GOT3 (cell line): Measurements from ENCODE around the gene PRKAG2.

Source experiments
- DNase-seq: peaks from one replicate; lab custom pipeline; 2025; ENCODE audit warnings: mixed read lengths; lab: John Stamatoyannopoulos, UW

Gene PRKAG2

DNA sequence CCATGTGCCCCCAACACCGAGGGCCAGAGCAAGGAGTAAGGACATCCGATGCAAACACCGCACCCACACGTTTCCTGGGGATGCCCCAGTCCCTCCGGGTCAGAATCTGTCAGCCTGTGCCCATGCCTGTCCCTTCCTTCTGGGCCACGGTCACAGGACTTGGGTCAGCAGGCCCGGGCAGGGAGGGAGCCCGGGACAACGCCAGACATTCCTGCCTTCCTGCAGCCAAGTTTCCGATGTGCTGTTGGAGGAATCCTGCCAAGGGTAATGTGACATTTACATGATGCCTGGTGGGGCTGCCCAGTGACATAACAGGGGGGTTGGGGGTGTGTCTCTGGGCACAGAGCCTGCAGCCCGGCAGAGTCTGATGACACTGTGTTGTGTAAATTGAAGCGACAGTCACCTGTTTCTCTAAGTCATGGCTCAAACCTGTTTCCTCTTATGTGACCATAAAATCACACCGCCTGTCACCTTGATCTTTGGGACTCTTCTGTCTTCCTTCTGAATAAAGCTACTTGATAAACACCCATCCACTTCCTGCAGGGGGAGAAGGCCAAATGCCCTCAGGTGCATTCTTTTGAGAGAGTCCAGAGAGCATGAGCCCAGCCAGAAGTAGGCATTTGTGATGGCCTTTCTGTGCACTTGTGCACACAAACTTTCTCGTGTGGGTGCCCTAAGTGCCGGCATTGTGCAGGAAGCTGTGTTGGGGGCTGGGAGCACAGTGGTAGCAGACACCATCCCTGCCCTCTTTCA, 181.9 kb downstream of the PRKAG2 start:
- no peak for DNase-seq

DNA sequence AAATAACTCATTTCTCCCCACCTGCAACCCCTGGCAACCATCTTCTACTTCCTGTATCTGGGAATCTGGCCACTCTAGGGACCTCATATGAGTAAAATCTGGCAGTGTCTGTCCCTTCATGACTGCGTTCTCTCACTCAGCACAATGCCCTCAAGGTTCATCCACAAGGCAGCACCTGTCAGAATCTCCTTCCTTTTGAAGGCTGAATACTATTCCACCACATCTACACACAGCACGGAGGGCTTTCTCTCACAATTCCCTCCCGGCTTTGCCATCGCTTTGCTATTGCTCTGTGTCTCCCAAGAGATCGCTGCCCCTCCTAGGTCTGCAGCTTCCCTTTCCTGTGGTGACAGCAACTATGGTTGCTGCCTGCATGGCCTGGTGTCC, 182.5 kb downstream of the PRKAG2 start:
- no peak for DNase-seq

DNA sequence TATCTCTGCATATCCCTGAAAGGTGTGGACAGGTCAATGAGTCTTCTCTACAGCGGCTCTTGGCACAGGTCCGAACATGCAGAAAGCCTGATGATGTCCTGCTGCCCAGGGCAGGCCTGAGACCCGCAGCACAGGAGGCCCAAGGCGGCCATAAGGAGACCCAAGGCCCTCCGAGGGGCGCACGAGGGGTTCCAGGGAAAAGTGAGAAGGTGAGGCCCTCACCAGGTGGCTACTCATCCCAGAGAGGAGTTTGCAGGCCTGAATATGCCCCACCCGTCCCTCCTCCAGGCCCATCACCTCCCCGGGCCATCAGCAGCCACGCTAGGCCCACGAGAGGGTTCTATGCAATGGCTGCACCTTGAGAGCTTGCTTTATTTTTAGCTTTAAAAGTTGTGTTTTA, 183.8 kb downstream of the PRKAG2 start:
- no peak for DNase-seq

DNA sequence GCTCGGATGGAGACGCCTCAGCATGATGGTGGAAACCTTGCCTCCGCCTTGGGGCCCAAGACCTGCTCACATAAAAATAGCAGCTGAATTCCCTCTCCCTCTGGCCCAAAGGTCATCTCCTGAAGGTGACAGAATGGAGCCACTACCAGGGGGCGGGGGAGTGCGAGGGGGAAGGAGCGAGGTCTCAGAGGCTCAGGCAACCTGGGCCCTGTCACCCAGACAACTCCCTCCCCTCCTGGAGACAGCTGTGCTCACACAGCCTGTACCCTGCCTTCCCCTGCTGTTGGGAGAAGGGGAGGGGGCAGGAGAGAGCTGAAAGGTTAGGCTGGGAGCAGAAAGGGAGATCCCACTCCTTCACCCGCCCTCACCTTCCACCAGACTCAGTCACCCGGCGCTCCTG, 184.2 kb downstream of the PRKAG2 start:
- DNase-seq, result no peak

DNA sequence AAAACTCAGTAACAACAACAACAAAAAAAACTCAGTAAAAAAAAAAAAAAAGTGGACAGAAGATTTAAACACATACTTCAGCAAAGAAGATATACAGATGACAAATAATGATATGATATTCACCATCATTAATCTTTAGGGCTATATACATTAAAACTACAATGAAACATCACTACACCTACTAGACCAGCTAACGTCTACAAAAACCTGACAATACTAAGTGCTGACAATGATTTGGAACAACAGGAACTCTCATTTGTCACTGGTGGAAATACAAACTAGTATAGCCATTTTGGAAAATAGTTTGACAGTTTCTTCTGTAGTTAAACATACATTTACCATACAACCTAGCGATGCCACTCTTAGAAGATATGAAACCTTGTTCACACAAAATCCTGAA, 185.5 kb downstream of the PRKAG2 start:
- no peak for DNase-seq

GRCh38 chr7:151690606-151691005, 186.3 kb downstream of the PRKAG2 start:
- DNase-seq, result no peak

DNA sequence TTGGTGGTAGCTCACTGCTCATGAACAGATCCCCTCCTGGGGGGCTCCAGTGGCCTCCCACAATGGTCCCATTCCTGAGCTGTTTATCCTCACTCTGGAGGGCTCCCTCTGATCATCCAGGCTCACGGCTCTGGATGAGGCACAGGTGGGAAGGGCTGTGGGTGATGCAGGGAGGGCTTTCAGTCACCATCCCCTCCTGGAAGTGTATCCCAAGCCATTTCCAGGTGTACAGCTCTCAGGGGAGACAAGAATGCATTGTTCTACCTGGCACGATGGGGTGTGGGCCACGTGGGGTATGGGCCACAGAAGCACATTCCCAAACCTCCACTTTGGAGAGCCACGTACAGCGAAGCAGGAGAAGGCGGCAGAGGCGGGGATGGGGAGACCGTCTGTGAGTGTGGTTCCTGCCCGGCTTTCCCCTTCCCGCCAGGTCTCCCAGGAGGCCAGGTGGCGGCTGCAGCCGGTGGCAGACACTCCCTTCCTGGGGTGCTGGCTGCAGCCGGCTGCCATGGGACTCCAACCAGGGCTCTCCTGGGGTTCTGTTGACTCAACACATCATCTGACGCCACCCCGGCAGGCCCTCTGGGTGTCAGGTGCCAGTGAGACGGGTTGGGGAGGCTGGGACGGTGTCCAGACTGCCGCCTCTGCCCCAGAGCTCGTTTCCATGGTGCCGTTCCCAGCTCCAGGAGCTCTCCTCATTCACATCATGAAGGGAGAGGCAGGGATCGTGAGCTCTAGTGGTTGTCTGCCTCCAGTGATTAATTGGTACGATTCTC, 187.5 kb downstream of the PRKAG2 start:
- no peak for DNase-seq

DNA sequence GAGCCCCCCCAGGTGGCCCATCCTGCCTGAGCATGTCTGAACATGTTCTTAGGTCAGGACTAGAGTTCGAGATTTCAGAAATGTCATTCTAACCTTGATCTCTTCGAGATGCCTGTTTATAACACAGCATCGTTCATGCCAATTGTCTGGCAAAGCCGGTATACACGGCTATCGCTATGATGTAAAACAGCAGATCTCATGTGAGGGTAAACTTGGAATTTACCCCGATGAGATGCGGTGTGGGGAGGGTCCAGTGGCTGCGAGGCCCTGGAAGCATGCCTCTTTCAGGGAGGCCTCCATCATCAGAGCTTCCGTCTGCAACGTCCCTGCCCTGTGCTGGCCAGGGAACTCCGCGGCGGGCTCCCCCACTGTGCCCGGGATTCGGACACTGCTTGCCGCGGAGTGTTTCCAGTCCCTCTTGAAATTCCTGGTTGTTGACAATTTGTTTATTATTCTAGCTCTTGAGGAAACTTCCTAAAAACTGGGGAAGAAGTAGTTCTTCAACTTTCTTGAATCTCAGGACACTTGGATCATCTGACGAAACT, 188.6 kb downstream of the PRKAG2 start:
- DNase-seq, result no peak

- DNase-seq, result peak; percentile 32
Measured at GRCh38 chr7:151687523-151688235, 189.2 kb downstream of the PRKAG2 start.

DNA sequence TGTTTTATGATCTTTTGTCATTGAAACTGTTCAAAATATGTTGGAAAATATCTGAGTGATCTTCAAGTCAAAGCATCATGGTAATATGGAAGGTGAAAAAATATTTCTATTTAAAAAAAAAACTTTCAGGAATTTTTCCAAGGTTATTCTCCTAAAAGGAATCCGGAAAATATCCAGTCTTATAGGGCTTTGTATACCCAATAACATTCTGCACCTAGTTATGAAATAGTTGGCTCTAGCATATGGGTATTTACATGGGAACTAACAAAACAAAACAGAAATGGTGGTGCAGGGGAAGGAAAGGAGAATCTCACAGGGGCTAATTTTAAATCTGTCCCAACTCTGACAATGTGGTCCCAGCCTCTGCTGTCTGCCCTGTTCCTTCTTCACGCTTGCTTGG, 190.1 kb downstream of the PRKAG2 start:
- no peak for DNase-seq

DNA sequence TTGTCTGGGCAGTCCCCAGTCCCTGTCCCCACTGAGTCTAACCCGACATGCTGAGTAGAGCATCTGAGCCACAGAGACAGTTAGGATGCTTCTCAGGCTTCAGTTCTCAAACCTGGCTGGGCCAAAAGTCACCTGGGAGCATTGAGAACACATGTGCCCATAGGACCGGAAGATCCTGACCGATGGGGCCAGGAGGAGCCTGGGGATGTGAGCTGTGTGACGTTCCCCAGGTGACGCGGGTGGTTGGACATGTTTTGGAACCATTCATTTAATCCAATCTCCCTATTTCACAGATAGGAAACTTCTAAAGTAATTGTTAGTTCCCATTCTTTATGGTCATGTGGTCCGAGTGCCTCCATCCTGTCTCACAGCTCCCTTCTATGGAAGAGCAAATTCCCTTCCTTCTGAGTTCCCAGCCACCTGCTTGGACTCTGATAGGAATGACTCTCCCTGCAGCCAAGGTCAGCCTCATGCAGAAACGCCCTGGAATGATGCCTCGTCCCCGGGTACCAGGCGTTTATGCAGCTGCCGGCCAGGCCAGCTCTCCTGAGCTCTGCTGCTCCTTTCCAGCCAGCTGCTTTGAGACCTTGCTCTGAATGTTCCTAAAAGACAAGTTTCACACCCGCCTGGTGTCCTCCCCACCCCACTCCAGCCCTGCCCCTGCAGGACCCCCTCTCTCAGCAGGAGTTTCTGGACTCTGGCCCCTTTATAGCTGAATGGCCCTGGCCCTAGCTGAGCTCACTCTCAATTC, 190.7 kb downstream of the PRKAG2 start:
- DNase-seq, result no peak

DNA sequence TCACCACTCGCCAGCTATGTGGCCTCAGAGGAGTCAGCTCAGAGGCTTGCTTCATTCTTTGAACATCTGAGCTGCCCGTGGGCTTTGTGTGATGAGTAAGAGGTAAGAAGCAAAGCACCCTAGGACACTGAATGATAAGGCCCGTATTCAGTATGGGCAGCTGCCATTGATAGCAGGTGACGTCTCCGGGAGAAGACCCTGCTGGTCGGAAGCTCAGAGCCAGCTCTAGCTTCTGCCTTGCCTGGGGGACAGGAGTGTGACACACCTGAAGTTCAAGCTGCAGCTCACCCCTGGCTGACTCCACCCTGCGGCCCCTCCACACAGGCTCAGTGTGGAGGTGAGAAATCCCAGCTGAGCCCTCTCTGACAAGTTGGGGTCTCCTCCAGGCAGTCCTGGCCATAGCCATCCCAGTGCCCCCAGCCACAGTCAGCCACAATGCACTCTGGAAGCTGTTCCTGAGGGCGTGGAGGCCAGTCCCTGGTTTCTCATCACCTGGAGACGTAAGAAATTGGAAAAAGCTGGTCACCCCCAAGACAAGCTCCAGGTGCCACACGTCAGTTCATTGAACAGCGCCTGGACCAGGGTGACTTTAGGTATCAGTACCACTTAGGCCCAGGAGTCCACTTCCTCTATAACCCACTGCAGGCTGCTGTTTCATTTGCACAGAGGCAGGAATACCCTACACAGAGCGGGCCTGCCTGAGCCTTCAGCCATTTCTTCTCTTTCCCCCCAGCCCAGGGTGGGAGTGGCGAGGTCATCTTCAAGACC, 192.3 kb downstream of the PRKAG2 start:
- no peak for DNase-seq

- DNase-seq, result no peak
Measured at GRCh38 chr7:151683615-151684407, 193.1 kb downstream of the PRKAG2 start.

DNA sequence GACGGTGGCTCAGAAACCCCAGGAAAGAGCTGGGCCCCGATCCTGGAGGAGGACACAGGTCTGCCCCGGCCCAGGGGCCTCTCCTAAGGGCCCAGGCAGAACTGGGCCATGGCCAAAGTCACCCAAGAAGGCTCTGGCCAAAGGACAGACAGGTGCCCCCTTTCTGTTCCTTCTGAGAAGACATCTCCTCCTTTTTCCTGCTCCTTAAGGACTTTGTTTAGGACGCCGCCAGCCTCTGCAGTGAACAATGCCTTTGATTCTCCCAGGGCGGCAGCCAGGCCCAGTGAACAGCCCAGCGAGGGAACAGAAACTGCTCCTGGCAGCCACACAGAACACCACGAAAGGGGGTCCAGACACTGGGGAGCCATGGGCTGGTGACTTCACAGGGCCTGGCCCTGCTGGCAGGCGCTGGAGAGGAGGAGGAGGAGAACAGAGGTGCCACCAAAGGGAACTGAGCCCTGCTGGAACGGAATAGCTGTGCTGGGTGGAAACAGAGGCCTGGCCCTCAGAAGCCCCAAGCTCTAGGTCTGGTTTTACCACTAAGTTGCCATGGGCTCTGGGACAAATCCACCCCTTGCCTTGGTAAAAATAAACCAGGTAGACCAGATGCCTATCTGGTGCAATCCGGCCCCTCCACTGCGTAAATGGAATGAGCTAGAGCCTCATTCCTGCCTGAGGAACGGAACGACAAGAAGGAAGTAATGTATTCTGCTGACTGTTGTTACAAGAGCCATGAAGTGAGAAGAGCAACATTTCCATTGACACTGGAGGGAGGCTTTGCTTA, 193.9 kb downstream of the PRKAG2 start:
- DNase-seq, result no peak

GRCh38 chr7:151681726-151682125, 195.2 kb downstream of the PRKAG2 start:
- DNase-seq, result no peak

- no peak for DNase-seq
Measured at GRCh38 chr7:151680810-151681209, 196.1 kb downstream of the PRKAG2 start.

GRCh38 chr7:151679881-151680612, 196.9 kb downstream of the PRKAG2 start:
- no peak for DNase-seq

- DNase-seq, result no peak
Measured at GRCh38 chr7:151679071-151679708, 197.7 kb downstream of the PRKAG2 start.
